DMS53 (cell line): ENCODE measurements around the gene TRIM8.
"Not testable (repeated sequence)": the region's sequence is repeated elsewhere in the genome, so short reads cannot be mapped to it uniquely, and the experiment has no call there.

Source experiments
- DNase-seq: peaks from one replicate; lab custom pipeline; 2025; lab: John Stamatoyannopoulos, UW

TRIM8 gene

DNA sequence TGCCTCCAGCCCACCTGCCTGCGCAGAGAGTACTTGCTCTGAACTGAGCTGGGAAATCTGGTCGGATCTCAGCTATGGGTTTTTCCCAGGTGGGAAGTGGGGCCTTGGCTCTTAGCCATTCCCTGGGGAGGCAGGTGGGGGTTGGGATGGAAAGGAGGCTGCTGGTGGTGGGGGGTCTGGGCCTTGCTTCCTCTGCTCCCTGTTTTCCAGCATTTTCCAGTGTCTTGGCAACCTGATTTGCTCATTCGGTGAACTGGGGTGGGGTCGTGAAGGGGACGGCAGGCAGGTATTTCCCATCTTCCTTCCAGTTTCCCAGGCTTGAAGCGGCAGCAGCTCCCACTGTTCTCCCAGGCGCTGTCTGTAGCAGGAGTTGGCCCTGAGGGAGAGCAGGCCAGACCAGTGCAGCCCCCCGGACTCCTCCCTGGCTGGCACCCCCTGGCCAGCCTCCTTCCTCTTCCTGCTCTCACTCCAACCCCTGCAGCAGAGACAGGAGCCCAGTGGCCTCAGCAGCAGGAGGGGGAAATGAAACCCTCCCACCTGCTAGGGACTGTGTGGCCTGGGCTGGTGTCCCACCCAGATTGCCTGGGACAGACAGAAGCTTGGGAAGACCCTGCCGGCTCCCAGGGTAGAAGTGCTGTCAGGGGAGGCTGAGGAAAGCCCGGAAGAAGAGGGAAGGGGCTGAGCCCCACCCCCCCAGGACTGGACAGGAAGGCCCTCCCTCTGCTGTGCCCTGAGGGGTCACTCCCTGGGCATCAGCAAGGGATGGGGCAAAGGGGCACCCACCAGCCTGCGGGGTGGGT lies 6.6 kb downstream of the TRIM8 start:
- DNase-seq: no peak

DNA sequence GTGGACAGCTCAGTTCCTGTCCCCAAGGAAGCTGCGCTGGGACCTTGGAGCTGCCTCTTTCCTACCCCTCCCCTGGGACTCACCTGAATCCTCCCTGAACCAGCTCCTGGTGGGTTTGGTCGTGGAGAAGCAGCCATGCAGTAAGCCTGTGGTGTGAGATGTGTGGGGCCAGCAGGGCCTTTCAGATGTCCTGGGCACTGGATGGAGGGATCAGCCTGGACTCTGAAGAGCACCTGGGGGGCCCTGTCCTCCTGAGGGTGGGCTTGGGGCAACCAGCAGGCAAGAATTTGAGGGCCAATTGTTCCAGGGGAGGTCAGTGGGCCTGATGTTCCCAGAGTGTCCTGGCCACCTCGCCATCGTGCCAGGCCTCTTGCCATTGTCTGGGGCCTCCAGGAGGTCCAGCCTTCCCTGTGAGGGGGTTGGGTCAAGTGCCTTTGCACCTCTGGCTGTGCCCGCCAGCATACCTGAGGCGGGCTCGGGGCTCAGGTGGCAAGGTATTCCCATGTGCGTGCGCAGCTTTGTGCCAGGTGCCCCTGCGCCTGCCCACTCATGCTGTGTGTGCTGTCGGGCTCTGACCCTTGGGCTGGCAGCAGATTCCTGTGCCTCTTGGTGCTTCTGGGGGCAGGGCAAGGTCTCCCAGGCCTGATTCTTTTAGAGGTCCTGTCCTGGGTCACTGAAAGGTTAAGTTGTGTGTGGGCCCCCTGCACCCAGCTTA lies 7.3 kb downstream of the TRIM8 start:
- DNase-seq: no peak

GRCh38 chr10:102652170-102652916 lies 8.1 kb downstream of the TRIM8 start:
- no peak for DNase-seq

- DNase-seq: no peak
These were observed 8.8 kb downstream of the TRIM8 start for GRCh38 chr10:102653060-102653459.

DNA sequence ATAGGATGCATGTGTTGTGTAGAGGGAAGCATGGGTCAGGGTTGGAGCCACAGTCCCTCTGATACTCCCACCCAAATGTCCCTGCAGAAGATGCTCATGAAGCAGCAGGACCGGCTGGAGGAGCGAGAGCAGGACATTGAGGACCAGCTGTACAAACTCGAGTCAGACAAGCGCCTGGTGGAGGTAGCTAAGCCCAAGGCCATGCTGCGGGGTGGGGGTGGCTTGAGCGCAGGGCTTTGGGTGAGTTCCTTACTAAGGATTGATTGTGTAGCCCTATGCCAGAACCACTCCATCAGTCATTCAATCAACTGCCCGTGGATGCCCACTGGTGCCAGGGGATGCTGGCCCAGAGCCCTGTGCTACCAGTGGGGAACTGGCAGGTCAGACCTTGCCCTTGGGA lies 10.3 kb downstream of the TRIM8 start:
- no peak for DNase-seq

DNA sequence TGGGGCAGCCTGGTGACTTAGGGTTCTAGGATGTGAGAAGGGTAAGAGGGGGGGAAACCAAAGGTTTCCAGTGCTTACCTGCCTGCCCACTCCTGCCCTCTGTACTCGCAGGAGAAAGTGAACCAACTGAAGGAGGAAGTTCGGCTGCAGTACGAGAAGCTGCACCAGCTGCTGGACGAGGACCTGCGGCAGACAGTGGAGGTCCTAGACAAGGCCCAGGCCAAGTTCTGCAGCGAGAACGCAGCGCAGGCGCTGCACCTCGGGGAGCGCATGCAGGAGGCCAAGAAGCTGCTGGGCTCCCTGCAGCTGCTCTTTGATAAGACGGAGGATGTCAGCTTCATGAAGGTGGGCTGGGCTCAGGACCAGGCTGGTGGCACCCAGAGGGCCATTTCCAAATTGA lies 10.7 kb downstream of the TRIM8 start:
- no peak for DNase-seq

- DNase-seq: no peak
These were observed 11.7 kb downstream of the TRIM8 start for GRCh38 chr10:102656026-102656425.

- no peak for DNase-seq
These were observed 12.6 kb downstream of the TRIM8 start for GRCh38 chr10:102656791-102657371.

- DNase-seq: no peak
These were observed 13.2 kb downstream of the TRIM8 start for GRCh38 chr10:102657451-102657850.

DNA sequence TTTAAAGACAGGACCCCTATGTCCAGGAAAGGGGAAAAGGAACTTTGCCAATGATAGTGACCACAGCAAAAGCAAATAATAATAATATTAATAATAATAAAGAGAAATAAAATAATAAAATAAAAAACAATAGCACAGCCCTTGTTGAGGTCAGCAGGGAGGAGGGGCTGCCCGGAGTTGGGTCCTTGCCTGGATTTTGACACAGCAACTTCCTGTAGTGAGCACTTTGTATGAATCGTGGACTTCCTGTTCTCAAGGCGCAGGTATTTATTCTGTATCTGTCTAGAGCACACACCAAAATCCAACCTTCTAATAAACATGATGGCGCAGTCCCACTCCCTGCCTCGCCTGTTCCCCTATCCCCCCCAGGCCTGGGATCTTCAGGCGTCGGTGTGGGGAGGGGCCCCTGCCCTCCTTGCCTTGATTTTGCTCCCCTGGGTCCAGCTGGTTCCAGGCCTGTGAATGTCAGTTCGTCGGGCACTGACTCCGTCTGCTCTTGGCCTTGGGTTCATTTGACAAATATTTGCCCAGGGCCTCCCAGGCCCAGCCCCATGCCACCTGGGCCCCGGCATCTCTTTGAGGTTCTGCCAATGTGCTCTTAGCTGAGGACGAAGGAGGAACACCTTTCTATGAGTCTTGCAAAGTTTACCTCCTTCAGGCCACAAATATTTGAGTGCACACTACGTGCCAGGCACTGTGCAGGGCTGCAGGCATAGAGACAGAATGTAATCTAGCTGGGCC lies 13.9 kb downstream of the TRIM8 start:
- DNase-seq: peak; percentile 89

GRCh38 chr10:102658802-102659201 lies 14.5 kb downstream of the TRIM8 start:
- DNase-seq: no peak

- DNase-seq: peak; percentile 94
These were observed 16.8 kb downstream of the TRIM8 start for GRCh38 chr10:102660888-102661657.

DNA sequence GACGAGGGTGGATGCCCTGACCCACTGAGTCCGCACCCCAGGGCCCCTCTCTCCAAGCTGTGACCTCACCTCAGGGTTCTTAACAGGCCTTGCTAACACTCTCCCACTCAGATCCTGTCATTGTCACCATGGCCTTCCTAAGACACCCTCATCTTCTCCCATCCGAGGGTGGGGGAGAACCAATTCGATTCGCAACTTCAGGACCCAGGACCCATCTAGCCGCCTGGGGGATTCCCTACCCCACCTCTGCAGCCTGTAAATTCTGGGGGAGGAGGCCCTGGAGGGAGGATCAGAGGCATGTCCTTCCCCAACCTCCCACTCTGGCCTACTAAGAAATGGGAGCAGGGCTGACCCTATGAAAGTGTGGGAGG lies 17.4 kb downstream of the TRIM8 start:
- peak; percentile 77 for DNase-seq

- DNase-seq: no peak
These were observed 21.7 kb downstream of the TRIM8 start for GRCh38 chr10:102665904-102666509.

DNA sequence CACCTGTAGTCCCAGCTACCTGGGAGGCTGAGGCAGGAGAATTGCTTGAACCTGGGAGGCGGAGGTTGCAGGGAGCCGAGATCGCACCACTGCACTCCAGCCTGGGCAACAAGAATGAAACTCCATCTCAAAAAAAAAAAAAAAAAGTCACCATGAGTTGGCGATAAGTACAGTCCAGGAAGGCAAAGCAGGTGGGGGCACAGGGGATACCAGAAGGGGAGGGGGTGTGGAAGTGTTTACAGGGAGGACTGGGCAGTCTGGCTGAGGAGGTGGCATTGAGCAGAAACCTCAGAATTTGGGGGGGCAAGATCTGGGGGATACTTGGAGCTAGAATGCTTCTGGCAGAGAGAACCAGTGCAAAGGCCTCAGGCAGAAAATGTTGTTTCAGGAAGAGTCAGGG lies 23.1 kb downstream of the TRIM8 start:
- not testable (repeated sequence) for DNase-seq

- DNase-seq: no peak
These were observed 24.2 kb downstream of the TRIM8 start for GRCh38 chr10:102668326-102669107.

DNA sequence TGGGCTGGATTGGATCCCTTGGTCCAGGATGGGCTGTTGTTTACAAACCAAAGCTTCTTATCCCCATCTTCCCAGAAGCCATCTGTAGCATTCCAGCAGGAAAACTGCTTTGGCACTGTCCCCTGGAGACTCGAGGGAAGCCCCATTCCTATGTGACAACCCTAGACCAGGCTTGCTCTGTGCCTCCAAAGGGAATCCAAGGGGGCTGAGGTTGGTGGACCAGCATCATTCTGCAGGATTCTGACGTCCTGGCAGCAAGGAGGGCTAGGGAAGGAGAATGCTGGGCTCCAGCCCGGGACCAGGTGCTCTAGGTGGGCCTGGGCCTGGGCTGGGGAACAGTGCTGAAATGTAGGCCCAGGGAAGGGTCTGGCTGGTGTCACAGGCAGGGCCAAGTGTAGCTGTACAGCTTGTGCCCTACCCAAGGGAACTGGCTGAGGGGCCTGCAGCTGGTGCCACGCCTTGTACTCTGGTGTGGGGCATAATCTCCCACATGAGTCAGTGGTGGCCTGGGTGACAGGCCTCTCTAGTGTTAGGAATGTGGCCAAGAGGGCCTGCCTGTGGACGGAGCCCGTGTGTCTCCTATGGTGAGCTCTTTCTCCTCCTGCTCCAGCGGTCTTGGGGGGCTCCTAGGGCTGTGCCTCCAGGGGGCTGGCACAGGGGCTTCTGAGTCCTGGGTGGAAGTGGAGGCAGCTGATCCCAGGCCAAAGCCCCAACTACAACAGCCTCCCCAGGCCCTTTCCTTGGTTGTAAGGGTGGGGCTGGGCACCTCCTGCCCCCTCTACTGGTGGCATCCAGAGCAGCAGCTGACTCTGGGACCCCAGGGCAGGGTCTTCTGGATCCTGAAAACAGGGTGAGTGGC lies 25.2 kb downstream of the TRIM8 start:
- DNase-seq: peak; percentile 37

- no peak for DNase-seq
These were observed 25.9 kb downstream of the TRIM8 start for GRCh38 chr10:102670065-102670670.
